GM18868 (cell line): ENCODE results near the gene NUP98.
A peak's percentile ranks its signal among the peaks of the same experiment; 100 is the strongest.
"Not testable (repeated sequence)": the region's sequence is repeated elsewhere in the genome, so short reads cannot be mapped to it uniquely, and the experiment has no call there.

ENCODE experiments used
- ATAC-seq: cut with Tn5 transposase; IDR thresholded peaks from one replicate; pipeline ENCODE4 v1.9.1; 2021; ENCODE audit warnings: mild to moderate bottlenecking, moderate library complexity; ENCODE audit not compliant: unreplicated experiment

The NUP98 gene

DNA sequence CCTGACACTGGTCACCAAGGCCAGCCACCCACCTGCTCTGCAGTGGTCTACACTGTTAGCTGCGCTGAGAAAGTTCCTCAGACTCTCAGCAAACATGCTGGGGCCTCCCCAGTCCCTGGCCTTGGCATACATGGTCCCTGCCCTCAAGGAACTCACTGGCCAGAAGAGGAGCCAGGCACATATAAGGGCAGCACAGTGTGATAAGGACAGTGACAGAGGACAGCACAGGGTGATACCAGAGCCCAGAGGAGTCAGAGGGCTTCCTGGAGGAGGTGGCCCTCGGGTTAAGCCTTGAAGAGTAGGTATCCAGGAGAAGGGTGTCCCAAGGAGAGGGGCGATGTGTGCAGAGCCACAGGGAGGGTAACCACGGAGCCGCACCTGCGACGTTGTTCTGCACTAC lies 151.8 kb downstream of the NUP98 start:
- ATAC-seq = no peak

DNA sequence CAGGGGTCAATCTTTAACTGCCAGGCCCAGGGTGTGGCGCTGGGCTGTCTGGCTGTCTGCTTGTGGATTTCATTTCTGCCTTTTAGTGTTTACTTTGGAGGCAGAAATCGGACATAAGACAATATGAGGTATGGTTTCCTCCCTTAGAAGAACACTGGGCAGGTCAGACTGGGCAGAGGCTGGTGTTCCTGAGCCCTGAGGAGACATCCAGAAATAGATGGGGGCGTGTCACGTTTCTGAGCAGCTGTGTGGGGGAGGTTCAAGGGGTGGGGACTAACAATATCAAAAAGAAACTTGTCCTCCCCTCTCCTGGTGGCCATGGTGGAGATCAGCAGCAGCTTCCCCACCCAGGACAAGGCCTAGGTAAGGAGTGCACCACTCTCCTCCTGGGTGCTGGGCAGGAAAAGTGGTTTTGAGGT lies 152.5 kb downstream of the NUP98 start, which contains the start of gene ART1:
ART1 (plus strand) TSS at position 312 of the 419 bp plus-strand sequence. CDS start 14,086 bp downstream, outside the sequence.
- no peak for ATAC-seq

DNA sequence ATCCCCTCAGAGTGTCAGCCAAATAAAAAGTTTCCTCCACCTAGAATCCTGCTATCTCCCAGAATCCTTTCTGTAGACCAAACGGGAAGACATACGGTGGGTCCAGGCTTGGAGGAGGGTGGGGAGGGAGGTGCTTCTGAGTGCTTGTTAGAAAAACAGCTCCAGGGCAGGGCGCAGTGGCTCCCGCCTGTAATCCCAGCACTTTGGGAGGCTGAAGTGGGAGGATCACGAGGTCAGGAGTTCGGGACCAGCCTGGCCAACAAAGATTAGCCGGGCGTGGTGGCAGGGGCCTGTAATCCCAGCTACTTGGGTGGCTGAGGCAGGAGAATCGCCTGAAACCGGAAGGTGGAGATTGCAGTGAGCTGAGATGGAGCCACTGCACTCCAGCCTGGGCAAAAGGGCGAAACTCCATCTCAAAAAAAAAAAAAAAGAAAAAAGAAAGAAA lies 154.2 kb downstream of the NUP98 start:
- ATAC-seq = not testable (repeated sequence)

DNA sequence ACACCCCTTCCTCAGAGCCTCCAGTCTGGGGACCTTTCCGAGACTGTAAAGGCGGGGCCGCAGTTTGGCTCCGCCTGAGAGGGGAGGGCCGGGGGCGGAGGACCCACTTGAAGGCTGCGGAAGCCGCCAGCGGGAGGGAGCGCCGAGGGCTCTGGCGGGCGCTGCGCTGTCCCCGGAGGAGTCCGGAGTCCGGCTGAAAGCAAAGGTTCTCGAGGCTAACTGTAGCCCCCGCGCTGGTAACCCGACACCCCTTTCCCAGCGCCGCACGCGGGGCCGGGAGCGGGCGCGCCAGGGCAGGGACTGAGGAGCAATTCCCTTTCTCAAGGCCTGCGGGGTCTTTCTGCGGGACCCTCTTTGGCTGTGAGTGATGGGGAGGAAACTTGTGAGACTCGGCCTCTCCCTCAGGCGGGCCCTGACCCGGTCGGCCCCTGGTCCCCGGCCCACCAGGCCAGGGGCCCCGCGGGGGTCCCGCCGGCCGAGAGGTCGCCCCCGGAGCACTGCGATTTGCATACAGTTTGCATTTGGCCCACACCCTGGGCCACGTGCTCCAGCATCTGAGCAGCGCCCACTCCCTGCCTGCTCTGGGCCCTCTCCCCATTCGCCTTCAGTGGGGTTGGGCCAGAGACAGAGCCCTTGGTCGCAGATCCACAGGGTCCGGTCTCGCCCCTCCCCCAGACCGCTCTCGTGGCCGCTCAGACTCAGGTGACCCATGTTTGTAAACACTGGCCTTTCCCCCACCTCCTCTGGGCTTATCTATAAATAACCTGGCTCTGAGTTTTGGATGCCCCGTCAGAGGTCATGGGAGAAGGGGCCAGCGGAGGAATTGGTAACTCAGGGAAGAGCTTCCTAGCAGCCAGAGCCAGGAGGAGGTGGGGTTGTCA lies 155.0 kb downstream of the NUP98 start:
- peak; percentile 76 for ATAC-seq

DNA sequence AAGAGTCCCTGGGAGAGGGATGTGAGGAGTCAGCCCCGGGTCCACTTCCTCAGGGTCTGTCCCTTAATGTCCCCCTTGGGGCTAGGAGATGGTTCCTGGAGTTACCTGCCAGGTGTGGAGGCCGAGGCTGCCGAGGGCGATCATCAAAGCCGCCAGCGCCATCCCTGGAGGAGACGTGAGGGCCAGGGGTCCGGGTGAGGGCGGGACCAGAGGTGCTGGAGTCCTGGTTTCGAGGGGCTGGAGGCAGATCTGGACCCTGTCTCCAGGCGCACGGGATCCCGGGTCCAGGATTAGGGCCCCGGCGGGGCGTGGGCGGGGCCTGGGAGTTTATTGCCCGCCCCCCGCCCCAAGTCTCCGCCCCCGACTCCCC lies 155.7 kb downstream of the NUP98 start, which contains the start of gene ART5:
ART5 (minus strand) TSS at position 292 of the 370 bp plus-strand sequence; CDS start at position 162, 130 bp downstream.
- ATAC-seq = no peak

DNA sequence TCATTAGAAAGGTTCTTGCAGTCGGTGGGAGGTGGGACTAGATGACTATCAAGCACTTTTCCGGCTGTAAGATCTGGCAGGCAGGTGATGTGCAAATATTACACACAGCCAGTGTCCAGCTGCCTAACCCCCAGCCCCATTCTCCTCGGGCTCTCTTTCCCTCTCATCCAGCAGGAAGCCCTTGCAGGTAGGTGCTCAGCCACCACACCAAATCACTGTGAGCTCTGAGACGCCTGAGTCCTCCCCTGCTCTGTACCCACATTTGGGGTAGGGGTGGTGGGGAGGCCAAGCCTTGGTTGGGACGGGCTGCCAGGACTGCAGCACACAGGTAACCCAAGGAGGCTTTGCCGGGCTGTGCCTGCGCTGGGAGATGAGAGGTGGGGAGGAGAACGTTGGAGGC lies 156.2 kb downstream of the NUP98 start:
- ATAC-seq = no peak

DNA sequence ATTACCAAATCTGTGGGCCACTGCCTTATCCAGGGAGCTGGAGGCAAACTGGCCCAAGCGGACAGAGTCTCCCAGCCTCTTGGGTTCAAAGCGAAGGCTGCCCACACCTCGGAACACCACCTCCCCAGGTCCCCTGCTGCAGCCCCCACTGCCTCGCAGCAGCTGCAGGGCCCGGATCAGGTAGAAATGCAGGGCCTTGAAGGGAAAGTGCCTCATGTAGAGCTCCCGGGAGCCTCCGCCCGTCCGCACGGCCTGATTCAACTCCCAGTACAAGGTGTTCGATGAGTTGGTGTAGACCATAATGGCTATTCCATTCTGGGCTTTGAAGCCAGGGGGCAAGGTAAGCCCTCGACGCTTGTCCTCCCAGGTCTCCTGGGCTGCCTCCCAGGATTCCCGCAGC lies 157.5 kb downstream of the NUP98 start:
- no peak for ATAC-seq

DNA sequence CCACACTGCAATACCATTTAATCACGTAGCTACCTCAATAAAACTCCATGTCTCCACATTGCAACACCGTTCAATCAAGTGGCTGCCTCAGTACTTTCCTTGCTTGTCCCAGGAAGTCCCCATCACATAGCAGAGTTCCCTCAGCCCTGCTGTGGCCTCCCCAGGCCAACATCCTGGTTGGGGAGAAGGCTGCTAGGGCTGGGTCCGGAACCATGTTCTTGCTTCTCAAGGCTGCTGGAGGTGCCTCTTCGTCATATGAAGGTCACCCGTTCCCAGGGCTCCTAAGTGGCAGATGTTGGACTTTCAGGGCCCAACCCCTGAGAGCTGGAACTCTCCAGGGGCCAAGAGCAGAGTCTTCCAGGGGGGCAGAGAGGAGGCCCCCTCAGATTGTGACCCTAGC lies 158.8 kb downstream of the NUP98 start:
- ATAC-seq = no peak

DNA sequence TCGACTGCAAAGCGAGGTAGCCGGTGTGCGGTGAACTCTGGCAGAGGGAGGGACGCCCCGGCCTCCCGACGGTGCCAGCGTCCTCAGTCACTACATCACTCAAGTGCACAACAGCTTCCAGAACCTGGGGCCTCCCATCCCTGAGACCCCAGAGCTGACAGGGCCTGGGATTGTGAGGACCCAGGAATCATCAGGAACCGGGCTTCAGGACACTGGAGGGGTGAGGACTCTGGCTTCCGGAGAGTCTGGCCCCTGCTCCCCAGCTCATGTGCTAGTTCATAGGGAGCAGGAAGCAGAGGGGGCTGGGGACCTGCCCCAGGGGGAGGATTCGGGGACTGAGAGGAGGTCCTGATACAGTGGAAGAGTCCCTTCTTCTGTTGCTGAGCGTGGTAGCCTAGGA lies 160.2 kb downstream of the NUP98 start:
- ATAC-seq = no peak

DNA sequence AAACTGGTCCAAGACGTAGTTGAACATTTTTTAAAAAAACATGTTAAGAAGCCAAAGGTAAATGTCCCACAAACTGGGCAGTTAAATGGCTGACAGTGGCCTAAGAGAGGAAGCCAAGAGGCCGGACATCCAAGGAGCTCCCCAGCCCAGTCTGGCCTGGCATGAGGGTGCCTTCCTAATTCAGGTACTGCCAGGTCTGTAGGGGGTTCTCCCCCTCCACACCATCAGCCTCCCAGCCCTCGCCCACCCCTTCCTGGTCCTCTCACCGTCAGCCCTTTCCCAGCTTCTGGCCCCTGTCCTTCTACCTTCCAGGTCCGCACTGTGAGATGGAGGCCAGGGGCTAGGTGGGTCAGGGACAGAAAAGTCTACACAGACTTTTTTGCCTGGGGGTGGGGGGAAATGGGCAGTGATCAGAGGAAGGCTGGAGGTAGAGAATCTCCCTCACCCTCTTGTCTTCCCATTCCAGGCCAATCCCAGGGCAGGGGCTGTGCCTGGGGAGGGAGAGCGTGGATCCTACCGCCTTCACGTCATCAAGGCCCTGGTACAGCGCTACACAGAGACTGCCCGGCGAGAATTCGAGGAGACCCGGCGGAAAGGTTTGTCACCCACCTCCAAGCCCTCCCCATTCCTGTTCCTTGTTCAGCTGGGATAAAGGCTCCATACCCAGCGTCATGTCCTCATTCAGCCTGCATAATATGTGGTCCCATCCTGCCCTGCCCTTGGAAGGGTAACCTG lies 161.5 kb downstream of the NUP98 start:
- no peak for ATAC-seq

DNA sequence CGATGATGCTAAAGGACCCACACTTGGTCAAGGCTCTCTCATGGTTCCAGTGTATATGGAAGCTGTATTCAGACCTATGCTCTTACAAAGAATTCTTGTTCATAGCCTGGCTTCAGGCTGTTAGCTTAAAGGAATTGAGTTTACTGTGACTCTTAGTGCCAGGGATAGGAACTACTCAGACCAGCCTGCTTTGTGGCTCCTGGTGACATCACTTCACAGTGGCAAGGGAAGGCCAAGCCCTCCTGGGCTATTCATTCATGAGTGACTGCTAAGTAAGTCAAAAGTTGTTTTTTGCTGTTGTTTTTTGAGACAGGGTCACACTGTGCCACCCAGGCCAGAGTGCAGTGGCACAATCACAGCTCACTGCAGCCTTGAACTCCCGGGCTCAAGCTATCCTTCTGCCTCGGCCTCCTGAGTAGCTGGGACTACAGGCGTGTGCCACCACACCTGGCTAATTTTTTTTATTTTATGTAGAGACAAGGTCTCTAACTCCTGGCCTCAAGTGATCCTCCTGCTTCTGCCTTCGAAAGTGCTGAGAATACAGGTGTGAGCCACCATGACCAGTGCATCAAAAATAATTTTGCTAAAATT lies 165.2 kb downstream of the NUP98 start:
- ATAC-seq = no peak

DNA sequence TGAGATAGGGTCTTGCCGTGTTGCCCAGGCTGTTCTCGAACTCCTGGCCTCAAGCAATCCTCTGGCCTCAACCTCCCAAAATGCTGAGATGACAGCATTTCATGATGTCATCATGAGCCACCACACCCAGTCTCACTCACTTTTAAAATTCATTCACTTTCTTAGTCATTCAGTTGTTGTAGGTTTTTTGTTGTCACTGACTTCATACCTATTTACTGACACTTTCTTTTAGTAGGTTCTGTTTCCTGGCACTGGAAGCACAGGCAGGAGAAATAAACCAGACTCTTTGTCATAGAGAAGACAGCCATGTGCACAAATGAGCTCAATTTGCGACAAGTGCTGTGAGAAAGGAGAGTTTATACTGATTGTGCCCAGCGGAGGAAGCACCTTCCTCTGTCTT lies 166.0 kb downstream of the NUP98 start:
- ATAC-seq = no peak

DNA sequence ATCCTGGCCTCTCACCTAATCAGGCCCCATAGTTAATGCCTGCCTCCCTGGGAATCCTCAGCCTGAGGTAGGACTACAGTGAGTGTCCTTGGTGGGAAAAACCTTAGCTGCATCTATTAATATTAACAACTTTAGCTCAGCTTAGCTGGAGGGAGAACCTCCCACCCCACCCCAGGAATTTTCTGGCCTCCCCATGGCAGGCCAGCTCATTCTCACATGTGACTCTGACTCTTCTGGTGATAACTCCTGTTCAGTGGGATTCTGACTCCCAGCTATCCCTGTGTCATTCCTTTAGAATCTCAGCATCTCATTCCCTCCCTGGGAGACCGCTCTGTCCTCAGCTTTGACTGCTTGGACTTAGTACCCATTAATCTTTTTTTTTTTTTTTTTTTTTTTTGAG lies 170.1 kb downstream of the NUP98 start:
- no peak for ATAC-seq

DNA sequence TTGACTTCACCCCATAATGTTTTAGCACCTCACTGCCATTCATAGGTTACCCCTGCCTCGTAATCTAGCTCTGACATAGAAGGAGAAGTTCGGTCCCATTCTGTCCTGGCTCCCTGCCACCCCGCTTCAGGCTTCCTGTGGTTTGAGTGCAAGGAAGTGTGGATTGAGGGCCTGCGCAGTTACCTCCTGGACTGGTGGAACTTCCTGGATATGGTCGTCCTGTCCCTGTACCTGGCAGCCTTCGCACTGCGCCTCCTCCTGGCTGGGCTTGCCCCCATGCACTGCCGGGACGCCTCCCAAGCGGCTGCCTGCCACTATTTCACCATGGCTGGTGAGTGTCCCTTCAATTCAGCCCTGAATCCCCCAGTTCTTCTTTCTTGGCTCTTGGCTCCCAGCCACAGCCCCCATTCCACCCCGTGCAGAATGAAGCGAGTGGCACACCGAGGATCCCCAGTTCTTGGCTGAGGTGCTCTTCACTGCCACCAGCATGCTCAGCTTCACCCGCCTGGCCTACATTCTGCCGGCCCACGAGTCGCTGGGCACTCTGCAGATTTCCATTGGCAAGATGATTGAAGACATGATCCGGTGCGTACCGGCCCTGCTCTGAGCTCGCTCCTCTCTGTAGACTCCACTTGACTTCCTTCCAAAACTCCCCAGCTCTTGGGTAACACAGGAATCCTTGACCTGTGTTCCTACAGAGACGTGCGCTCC lies 170.9 kb downstream of the NUP98 start:
- ATAC-seq = no peak
